ENCODE results near the gene SYCN.
A peak's percentile ranks its signal among the peaks of the same experiment; 100 is the strongest.
"Not testable (repeated sequence)": the region's sequence is repeated elsewhere in the genome, so short reads cannot be mapped to it uniquely, and the experiment has no call there.

The SYCN gene, protein sequence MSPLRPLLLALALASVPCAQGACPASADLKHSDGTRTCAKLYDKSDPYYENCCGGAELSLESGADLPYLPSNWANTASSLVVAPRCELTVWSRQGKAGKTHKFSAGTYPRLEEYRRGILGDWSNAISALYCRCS

DNA sequence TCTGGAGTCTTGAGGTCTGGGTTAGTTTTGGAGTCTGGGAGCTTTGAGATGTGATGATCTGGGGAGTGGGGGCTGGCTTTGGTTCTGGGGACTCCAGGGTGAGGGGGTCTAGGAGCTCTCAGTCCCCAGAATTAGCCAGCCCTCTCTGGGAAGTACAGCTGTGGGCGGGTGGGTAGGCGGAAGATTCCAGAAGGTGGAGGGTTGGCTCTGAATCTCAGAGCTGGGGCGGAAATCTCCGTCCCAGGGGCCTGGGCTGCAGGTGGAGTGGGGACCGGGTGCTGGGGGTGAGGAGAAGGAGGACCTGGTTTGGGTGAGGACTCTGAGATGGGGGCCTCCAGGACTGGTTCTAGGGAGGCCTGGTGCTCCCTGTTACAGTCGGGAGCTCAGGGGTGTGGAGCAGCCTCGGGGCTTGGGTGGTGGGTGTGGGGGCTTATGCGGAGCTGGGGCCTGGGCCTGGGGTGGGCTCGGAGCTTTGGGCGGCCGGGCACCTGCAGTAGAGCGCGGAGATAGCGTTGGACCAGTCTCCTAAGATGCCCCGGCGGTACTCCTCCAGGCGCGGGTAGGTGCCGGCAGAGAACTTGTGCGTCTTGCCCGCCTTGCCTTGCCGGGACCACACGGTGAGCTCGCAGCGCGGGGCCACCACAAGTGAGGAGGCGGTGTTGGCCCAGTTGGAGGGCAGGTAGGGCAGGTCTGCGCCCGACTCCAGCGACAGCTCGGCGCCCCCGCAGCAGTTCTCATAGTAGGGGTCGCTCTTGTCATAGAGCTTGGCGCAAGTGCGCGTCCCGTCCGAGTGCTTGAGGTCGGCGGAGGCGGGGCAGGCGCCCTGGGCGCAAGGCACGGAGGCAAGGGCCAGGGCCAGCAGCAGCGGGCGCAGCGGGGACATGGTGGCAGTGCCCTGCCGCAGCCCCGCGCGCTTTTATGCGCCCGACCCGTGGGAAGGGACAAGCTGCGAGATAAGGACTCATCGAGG lies at the start of gene SYCN:
TSS of gene SYCN (minus strand) at position 892 of the 970 bp plus-strand sequence. CDS start at position 883, 9 bp downstream.
- no peak for DNase-seq

DNA sequence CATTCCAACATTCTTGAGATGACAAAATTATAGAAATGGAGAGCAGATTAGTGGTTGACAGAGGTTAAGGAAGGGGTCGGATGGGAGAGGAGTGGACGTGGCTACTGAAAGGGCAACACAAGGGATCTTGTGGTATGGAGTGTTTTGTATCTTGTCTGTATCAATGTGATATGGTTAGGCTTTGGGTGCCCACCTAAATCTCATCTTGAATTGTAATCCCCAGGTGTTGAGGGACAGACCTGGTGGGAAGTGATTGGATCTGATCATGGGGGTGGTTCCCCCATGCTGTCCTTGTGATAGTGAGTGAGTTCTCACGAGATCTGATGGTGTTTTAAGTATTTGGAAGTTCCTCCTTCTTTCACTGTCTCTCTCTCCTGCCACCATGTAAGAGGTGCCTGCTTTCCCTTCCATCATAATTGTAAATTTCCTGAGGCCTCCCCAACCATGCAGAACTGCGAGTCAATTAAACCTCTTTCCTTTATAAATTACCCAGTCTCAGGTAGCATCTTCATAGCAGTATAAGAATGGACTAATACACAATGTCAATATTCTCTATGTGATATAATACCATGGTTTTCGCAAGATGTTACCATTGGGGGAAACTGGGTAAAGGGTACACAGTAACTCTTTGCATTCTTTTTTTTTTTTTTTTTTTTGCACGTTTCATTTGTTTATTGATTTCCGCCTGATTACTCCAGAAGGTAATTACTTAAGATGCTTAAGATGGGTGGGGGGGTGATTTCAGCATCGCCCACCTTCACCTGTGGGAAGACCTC lies 49.5 kb upstream of the SYCN start:
- no peak for DNase-seq

DNA sequence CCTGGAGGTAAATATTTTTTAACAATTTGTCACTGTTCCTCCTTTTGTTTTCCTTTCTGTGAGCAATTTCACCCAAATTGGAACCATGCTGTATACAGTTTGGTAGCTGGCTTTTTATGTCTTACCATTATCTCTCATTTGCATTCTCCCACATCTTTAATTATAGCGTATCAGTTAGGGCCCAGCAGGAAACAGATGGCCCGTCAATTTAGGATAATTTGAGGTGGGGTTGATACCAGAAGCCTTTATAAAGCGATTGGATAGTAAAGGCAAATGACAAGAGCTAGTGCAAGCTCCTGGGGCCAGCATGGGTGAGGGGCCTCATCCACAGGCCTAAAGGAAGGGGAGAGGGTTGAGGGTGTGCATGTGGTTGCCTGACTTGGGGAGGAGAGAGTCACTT lies 48.4 kb upstream of the SYCN start:
- no peak for DNase-seq

DNA sequence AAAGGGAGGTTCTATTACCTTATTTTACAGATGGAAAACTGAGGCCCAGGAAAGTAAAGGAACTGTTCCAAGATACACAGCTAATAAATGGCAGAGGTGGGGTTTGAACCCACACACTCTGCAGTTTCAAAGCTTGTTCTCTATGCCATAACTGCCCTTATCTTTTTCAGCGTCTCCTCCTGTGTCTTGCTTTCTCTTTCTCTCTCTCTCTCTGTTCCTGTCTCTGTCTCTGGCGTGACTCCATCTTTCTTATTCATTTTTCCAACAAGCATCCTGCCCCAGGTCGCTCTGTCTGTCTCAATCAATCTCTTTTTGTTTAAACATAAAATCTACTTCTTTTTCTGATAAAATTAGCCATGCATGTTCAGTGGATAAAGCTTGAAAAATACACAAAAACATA lies 47.8 kb upstream of the SYCN start:
- DNase-seq: no peak

DNA sequence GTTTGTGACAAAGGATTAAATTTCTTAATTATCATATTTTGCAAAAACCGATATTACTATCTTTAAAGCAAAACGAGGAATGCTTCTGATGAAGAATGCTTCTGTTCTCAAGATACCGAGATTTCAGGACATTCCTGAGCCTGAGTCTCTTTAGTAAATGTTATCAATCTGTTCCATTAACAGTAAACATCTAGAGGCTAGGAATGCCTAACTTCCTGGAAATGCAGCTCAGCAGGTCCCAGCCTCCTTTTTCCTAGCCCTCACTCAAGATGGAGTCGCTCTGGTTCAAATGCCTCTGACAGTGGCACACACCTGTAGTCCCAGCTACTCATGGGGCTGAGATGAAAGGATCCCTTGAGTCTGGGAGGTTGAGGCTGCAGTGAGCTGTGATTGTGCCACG lies 47.0 kb upstream of the SYCN start:
- no peak for DNase-seq

DNA sequence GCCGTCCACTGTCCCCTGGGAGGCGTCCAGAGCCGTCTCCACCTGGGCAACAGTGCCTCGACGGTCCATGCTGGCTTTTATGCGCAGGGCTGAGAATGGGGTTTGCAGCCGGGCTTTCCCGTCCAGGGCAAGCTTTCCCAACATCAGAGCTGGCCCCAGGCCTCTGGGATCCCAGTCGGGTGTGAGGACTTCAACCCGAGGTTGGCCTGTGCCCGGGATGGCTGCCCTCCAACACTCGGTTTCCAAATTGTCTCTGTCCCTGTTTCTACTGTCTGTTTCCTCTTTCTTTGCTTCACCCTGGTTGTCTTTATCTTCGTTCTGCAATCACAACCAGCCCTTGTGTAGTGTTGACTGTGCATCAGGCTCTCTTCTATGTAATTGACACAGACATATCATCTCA lies 44.7 kb upstream of the SYCN start, which contains the start of gene IFNL4:
TSS of gene IFNL4 (minus strand) at position 51 of the 400 bp plus-strand sequence.
- DNase-seq: no peak

DNA sequence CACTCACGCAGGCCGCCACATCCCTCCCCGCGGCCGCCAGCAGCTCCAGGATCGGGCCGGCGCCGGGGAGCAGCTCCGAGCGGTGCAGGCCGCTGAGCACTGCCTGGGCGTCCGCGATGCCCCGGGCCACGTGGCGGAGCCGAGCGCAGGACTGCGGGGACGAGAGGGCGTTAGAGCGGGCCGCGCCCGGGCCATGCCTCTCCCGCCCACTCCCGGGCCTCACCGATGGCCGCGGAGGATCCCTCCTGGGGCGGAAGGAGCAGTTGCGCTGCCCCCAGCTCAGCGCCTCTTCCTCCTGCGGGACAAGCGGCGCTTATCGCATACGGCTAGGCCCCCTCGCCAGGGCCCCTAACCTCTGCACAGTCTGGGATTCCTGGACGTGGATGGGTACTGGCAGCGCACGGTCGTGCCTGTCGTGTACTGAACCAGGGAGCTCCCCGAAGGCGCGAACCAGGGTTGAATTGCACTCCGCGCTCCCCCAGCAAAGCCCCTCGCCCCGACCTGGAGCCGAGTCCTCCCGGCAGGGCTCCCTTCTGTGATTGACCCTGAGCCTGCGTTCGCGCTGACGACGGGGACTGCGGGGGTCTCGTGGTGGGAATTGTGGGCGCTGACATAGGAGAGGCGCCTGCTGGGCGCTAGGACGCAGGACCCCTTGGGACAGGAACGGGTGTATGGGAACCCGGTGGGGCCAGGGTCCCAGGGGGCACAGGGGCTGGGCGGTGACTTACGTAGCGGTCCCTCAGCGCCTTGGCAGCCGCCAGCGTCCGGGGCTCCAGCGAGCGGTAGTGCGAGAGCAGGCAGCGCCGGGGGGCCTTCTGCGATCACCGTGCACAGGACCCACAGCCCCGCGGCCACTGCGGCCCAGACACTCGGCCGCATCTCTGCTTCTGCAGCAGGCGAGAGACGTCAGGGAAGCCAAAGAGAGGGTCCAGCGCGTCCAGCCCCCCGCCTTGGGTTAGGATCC lies 43.9 kb upstream of the SYCN start:
- no peak for DNase-seq

DNA sequence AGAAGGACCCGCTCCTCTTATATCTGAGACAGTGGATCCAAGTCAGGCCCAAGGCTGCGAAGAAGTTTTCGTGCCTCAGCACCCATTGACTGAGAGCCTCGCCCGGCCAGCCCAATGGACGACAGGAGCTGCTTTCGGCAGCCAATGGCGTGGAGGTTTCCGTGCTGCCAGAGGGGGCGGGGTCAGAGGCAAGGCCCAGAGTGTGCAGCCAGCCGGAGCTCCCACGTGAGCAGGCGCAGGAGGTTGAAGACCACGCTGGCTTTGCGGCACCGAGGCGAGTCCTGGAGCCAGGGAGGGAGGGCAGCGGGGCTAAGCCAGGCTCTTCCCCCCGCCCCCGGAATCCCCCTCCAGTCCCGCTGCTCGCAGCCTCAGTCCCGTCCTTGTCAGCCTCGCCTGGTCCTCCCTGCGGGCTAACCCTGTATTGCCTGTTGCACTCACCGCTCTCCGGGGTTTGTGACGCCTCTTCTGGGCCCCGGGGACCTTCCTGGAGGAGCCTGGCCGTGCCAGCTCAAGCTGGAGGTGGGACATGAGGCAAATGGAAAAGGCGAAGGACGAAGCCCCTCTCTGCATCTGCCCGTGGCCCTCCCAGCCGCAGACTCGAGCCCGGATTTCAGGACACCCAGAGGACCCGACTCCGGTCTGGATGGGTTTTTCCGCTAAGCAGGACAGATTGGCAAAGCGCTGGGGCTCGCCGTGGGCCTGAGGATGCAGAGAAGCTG lies 43.0 kb upstream of the SYCN start:
- peak; percentile 1 for DNase-seq

DNA sequence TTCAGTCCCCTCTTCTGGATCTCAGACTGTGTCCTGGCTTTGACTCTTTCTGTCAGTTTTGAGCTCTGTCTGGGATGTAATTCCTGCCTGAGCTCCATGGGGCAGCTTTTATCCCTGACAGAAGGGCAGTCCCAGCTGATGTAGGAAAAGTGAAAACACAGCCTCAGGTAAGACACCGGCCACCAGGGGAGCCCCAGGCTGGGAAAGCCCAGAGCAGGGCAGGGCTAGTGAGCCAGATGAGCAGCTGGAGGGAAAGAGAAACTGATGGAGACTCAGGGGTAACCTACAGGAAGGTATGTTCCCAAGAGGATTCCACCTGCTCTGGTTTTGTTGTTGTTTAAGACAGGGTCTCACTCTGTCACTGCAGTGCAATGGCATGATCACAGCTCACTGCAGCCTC lies 41.1 kb upstream of the SYCN start:
- not testable (repeated sequence) for DNase-seq

DNA sequence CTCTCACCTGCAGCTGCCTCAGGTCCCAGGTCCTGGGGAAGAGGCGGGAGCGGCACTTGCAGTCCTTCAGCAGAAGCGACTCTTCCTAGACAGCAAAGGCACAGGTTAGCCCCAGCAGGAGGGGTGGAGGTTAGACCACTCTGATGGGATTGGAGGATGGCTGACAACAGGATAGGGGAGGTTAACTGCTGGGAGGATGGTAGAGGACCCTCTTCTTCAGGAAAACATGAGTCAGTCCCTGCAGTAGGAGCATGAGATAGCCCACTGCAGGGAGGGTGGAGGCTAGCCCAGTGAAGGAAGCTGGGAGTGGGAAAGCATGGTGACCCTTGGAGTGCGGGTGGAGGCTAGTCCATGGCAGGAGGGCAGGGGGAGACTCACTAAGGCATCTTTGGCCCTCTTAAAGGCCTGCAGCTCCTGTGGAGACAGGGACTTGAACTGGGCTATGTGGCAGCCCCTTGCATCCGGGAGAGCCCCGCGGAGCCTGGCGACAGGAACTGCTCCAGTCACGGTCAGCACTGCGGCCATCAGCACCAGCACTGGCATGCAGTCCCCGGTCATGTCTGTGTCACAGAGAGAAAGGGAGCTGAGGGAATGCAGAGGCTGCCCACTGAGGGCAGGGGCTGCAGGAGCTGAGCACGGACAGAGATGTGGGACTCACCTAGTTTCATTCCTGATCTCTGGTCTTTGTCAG lies 40.5 kb upstream of the SYCN start, which contains the start of gene IFNL3:
TSS of gene IFNL3 (minus strand) at position 597 of the 691 bp plus-strand sequence. CDS start at position 558, 39 bp downstream.
- not testable (repeated sequence) for DNase-seq

DNA sequence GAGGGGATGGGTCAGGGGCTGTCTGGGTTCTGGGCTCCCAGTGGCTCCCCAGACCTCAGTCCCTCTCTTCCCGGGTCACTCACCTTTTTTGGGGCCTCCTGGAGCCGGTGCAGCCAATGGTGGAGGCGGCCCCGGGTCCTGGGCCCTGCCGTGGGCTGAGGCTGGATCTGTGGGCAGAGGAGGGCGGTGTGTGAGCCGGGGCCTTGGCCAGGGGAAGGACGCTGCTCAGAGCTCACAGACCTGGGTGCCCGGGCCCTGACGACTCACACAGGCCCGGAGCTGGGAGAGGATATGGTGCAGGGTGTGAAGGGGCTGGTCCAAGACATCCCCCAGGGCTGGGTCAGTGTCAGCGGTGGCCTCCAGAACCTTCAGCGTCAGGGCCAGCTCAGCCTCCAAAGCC lies 39.7 kb upstream of the SYCN start:
- DNase-seq: not testable (repeated sequence)

DNA sequence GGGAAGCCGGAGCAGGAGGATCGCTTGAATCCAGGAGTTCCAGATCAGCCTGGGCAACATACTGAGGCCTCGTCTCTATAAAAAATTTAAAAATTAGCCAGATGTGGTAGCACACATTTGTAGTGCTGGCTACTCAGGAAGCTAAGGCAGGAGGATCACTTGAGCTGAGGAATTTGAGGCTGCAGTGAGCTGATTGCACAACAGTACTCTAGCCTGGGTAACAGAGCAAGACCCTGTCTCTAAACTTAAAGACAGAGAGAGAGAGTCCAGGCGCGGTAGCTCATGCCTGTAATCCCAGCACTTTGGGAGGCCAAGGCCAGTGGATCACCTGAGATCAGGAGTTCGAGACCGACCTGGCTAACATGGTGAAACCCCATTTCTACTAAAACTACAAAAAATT lies 36.4 kb upstream of the SYCN start:
- no peak for DNase-seq

DNA sequence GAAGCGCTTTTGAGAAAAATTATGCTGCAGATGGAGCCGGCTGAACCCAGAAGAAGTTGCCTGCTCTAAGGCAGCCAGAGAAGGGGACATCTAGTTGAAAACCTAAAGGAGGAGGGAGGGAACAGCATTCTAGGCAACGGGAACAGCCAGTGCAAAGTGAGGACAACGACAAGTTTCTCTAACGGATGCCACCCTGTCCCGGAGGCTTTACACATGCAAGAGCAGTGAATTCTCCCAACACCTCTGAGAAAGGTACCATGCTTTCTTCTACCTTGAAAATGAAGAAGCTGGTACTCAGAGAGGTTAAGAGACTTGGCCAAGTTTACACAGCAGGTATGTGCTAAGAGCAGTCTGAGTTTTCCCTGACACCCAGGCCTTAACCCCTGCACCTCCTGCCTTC lies 34.9 kb upstream of the SYCN start:
- no peak for DNase-seq

DNA sequence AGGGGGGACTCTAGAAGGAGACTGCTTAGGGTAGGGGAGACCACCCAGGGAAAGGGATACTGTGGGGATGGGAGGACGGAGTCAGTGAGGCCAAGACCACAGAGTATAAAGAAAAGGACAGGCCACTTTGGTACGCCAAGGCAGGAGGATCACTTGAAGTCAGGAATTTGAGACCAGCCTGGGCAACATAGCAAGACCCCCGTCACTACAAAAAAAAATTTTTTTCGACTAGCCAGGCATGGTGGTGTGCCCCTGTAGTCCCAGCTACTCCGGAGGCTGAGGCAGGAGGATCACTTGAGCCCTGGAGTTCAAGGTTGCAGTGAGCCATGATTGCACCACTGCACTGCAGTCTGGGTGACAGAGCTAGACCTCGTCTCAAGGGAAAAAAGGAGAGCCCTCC lies 34.1 kb upstream of the SYCN start:
- no peak for DNase-seq

DNA sequence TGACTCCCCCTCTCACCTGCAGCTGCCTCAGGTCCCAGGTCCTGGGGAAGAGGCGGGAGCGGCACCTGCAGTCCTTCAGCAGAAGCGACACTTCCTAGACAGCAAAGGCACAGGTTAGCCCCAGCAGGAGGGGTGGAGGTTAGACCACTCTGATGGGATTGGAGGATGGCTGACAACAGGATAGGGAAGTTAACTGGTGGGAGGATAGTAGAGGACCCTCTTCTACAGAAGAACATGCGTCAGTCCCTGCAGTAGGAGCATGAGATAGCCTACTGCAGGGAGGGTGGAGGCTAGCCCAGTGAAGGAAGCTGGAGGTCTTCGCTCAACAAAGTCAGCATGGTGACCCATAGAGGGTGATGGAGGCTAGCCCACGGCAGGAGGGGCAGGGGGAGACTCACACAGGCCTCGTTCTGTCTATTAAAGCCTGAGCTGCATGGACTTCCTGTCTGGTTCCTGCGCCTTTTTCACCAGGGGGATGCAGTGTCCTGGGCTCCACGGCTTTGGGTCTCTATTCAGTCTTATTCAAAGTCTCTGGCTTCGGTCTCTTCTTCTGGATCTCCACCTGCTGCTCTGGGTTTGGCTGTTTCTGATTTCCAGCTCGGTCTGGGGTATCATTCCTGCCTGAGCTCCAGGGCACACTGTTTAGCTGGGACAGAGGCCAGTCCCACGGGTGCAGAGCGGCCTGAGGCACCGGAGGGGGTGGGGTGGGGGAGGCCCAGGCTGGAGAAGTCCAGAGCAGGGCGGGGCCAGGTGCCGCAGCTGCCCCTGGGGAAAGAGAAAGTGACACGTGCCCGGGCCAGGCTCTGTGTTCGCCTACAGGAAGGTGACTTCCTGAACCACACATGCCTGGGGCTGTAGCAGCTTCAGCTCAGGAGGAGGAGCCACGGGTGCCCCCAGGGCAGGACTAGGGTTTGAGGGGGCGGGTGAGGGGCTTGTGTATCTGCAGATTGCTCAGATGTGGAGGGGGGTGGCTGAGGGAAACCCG lies 33.4 kb upstream of the SYCN start:
- DNase-seq: no peak

DNA sequence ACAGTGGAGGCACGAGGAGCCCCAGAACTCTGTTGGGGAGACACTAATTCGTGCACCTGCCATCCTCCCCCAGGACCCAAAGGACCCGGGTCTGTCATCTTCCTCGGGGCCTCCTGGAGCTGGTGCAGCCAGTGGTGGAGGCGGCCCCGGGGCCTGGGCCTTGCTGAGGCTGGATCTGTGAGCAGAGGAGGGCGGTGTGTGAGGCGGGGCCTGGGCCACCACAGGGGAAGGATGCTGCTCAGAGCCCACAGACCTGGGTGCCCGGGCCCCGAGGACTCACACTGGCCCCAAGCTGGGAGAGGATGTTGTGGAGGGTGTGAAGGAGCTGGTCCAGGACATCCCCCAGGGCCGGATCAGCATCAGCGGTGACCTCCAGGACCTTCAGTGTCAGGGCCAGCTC lies 32.5 kb upstream of the SYCN start:
- no peak for DNase-seq

DNA sequence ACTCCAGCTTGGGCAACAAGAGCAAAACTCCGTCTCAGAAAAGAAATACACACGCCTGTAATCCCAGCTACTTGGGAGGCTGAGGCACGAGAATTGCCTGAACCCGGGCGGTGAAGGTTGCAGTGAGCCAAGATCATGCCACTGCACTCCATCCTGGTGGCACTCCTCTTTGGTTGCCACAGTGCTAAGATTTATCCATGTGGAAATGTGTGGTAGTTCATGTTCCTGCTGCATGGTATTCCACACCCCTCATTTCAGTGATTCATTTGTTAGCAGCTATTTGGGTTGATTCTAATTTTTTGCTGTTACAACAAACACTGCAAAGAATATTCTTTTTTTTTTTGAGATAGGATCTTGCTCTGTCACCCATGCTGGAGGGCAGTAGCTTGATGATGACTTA lies 28.6 kb upstream of the SYCN start:
- DNase-seq: no peak

DNA sequence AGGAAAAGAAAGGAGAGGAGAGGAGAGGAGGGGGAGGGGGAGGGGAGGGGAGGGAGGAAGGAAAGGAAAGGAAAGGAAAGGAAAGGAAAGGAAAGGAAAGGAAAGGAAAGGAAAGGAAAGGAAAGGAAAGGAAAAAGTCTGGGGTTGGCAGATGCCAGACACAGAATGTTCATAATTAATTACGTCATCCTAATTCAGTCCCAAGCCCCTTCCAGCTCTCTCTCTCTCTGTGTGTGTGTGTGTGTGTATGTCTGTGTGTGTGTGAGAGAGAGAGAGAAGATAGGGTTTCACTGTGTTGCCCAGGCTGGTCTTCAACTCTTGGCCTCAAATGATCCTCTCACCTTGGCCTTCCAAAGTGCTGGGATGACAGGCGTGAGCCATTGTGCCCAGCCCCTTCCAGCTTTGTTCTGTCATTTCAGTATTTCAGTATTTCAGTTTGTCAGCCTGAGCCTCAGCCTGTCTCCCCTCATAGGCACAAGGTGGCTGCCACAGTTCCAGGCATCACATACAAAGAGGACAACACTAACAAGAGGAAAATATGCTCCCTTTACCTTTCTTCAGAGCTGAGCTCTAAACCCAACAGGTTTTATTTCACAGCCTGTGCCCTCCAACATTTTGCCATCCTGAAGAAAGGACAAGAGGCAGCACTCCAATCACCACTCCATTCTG lies 26.2 kb upstream of the SYCN start:
- no peak for DNase-seq

DNA sequence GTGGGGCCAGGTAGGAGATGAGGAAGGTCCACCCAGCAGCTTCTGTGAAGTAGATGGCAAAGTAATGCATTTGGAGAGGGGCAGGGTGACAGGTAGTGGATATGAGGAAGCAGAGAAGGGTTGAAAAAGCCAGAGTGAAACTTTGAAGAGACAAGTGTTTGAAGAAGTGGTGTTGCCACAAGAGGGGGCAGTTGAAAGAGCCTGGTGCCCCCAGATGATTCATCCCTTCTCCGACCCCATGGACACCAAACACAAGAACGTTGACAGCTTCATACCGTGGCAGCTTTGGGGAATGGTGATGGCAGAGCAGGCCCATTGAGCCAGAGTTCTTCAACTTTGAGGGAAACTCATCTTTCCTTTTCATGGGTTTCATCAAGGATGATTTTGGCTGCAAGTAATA lies 20.8 kb upstream of the SYCN start:
- DNase-seq: no peak
